GM12874 (cell line): Measurements from ENCODE around the gene TECTA.

Experiments used
- CTCF ChIP-seq: IDR thresholded peaks from 2 replicates; pipeline ENCODE4 v1.5.1; 2011; ENCODE audit warnings: low read depth, mild to moderate bottlenecking, control low read depth, low read length, moderate library complexity; ENCODE audit not compliant: insufficient read depth

The TECTA gene

GRCh38 chr11:121212536-121213361 is 111.7 kb downstream of the TECTA start:
- TF ChIP-seq CTCF: no peak

GRCh38 chr11:121213362-121213893 is 112.4 kb downstream of the TECTA start:
- no peak for TF ChIP-seq CTCF

GRCh38 chr11:121214861-121215260 is 113.8 kb downstream of the TECTA start:
- no peak for TF ChIP-seq CTCF

- no peak for TF ChIP-seq CTCF
Measured at GRCh38 chr11:121221496-121222200, 120.6 kb downstream of the TECTA start.

- TF ChIP-seq CTCF: no peak
Measured at GRCh38 chr11:121223161-121223560, 122.1 kb downstream of the TECTA start.

- no peak for TF ChIP-seq CTCF
Measured at GRCh38 chr11:121225382-121225781, 124.3 kb downstream of the TECTA start.
